ENCODE measurements around the gene FBXO45. TPM values are rescaled to one million over a fixed set of nuclear protein-coding genes. Genes with fewer than 3 reads are reported as not detected.

The FBXO45 gene
- total RNA-seq, 1 donor from 2014 or later = 23.1 TPM

GRCh38 chr3:196631682-196632045 lies 63.2 kb downstream of the FBXO45 start:
- Histone ChIP-seq H3K9ac (peak overlapping the region; percentile 9), H3F3A (ENCODE audit: low read depth) (peaks cover 43% of the 10 kb centered on the region), H2AFZ (replicated peaks) (no peak overlapping the region), H3K4me1 (peaks cover 27% of the 10 kb centered on the region), H3K27me3 (no peaks in the 10 kb centered on the region), H3K4me2 (peak overlapping the region; percentile 74), H3K36me3 (no peaks in the 10 kb centered on the region), H3K27ac (peak overlapping the region; percentile 96), H4K20me1 (ENCODE audit: low read depth) (no peaks in the 10 kb centered on the region), H3K4me3 (peak overlapping the region; percentile 41), H3K79me2 (ENCODE audit: low read depth) (no peaks in the 10 kb centered on the region), H3K9me3 (ENCODE audit: low read depth) (no peaks in the 10 kb centered on the region)
- Mint-ChIP-seq H3K36me3 (no peaks in the 10 kb centered on the region), H3K27me3 (ENCODE audit: insufficient read depth, low read depth) (peaks cover 13% of the 10 kb centered on the region), H3K9me3 (no peaks in the 10 kb centered on the region), H3K27ac (peak overlapping the region; percentile 87), H3K4me1 (peaks cover 46% of the 10 kb centered on the region), H3K4me3 (peak overlapping the region; percentile 86)
- DNase-seq (ENCODE audit: low spot score) = no peak
- TF ChIP-seq EZH2phosphoT487 (IDR thresholded peaks at IDR 0.05) = no peak
- no peak for TF ChIP-seq CTCF (IDR thresholded peaks at IDR 0.05)
- no peak for TF ChIP-seq EZH2 (IDR thresholded peaks at IDR 0.05)

GRCh38 chr3:196632046-196632751 lies 63.7 kb downstream of the FBXO45 start:
- peak; percentile 95 for DNase-seq (ENCODE audit: low spot score)
- Histone ChIP-seq H2AFZ (replicated peaks) (no peak overlapping the region), H3K79me2 (ENCODE audit: low read depth) (no peaks in the 10 kb centered on the region), H3K9me3 (ENCODE audit: low read depth) (no peaks in the 10 kb centered on the region), H3F3A (ENCODE audit: low read depth) (peaks cover 39% of the 10 kb centered on the region), H3K9ac (peak overlapping the region; percentile 22), H3K27ac (peak overlapping the region; percentile 96), H4K20me1 (ENCODE audit: low read depth) (no peaks in the 10 kb centered on the region), H3K4me2 (peak overlapping the region; percentile 74), H3K27me3 (no peaks in the 10 kb centered on the region), H3K4me1 (peaks cover 25% of the 10 kb centered on the region), H3K4me3 (peak overlapping the region; percentile 41), H3K36me3 (no peaks in the 10 kb centered on the region)
- peaks cover 42% of the 10 kb centered on the region for H3K4me1 Mint-ChIP-seq
- peaks cover 13% of the 10 kb centered on the region for H3K27me3 Mint-ChIP-seq (ENCODE audit: insufficient read depth, low read depth)
- no peaks in the 10 kb centered on the region for H3K36me3 Mint-ChIP-seq
- peak overlapping the region; percentile 87 for H3K27ac Mint-ChIP-seq
- TF ChIP-seq CTCF (IDR thresholded peaks at IDR 0.05) (no peak), EZH2 (IDR thresholded peaks at IDR 0.05) (no peak), EZH2phosphoT487 (IDR thresholded peaks at IDR 0.05) (peak; percentile 5)
- peak overlapping the region; percentile 86 for H3K4me3 Mint-ChIP-seq
- no peaks in the 10 kb centered on the region for H3K9me3 Mint-ChIP-seq

- peaks cover 11% of the 10 kb centered on the region for H3K27me3 Mint-ChIP-seq (ENCODE audit: insufficient read depth, low read depth)
- no peaks in the 10 kb centered on the region for H3K36me3 Mint-ChIP-seq
- Histone ChIP-seq H3K4me2 (peak overlapping the region; percentile 74), H3K27ac (peak overlapping the region; percentile 96), H3K36me3 (no peaks in the 10 kb centered on the region), H3F3A (ENCODE audit: low read depth) (peaks cover 39% of the 10 kb centered on the region), H3K4me3 (no peak overlapping the region), H3K4me1 (peaks cover 22% of the 10 kb centered on the region), H3K79me2 (ENCODE audit: low read depth) (no peaks in the 10 kb centered on the region), H3K9ac (no peak overlapping the region), H4K20me1 (ENCODE audit: low read depth) (no peaks in the 10 kb centered on the region), H3K27me3 (peaks cover 8% of the 10 kb centered on the region), H3K9me3 (ENCODE audit: low read depth) (no peaks in the 10 kb centered on the region), H2AFZ (replicated peaks) (no peak overlapping the region)
- H3K9me3 Mint-ChIP-seq = no peaks in the 10 kb centered on the region
- peaks cover 35% of the 10 kb centered on the region for H3K4me1 Mint-ChIP-seq
- TF ChIP-seq EZH2 (IDR thresholded peaks at IDR 0.05) (no peak), EZH2phosphoT487 (IDR thresholded peaks at IDR 0.05) (no peak), CTCF (IDR thresholded peaks at IDR 0.05) (no peak)
- peak overlapping the region; percentile 78 for H3K27ac Mint-ChIP-seq
- DNase-seq (ENCODE audit: low spot score) = no peak
- H3K4me3 Mint-ChIP-seq = peak overlapping the region; percentile 86
These were observed 65.2 kb downstream of the FBXO45 start for GRCh38 chr3:196633555-196634151.
